Urinary bladder (tissue), 4 donors: ENCODE data around the gene C19orf25. TPM values are rescaled to one million over a fixed set of nuclear protein-coding genes. Genes with fewer than 3 reads are reported as not detected.

ENCODE experiments used
- DNase-seq: peaks from one replicate; pipeline ENCODE4 v3.0.0-alpha.2; 2015; ENCODE audit errors: extremely low spot score
- H3K27ac ChIP-seq: one replicate; pipeline ENCODE4 v1.5.1; 2013; ENCODE audit warnings: low read depth, mild to moderate bottlenecking, moderate library complexity
- H3K36me3 ChIP-seq: one replicate; pipeline ENCODE4 v1.6.1; 2013; ENCODE audit warnings: mild to moderate bottlenecking, moderate library complexity; ENCODE audit not compliant: insufficient read depth
- H3K4me1 ChIP-seq: one replicate; pipeline ENCODE4 v1.6.1; 2013; ENCODE audit warnings: mild to moderate bottlenecking, moderate library complexity; ENCODE audit not compliant: insufficient read depth
- H3K4me3 ChIP-seq: one replicate; pipeline ENCODE4 v1.5.1; 2013; ENCODE audit warnings: low read depth, low read length
- WGBS: extraction: QIAGEN DNeasy Blood & Tissue Kit; methylation state at CpG from one replicate; pipeline ENCODE4 v1.1.7; 2013; 5-methylcytosine and 5-hydroxymethylcytosine counted together
- polyA plus RNA-seq: library from polyadenylated mRNA; stranded (reverse); fragments of 200-250 nt; gene quantifications from one replicate; pipeline ENCODE4 v1.2.3, GENCODE V29; 2013
- total RNA-seq: library from RNA; depleted of rRNA; stranded (reverse); fragments of >200 nt; gene quantifications from one replicate; pipeline ENCODE4 v1.2.3, GENCODE V29; 2014
- donor health status: healthy with polysubstance abuse.
- donor health status: healthy.

Gene C19orf25
- 15.0 TPM for total RNA-seq
- 40.5 TPM for polyA plus RNA-seq

DNA sequence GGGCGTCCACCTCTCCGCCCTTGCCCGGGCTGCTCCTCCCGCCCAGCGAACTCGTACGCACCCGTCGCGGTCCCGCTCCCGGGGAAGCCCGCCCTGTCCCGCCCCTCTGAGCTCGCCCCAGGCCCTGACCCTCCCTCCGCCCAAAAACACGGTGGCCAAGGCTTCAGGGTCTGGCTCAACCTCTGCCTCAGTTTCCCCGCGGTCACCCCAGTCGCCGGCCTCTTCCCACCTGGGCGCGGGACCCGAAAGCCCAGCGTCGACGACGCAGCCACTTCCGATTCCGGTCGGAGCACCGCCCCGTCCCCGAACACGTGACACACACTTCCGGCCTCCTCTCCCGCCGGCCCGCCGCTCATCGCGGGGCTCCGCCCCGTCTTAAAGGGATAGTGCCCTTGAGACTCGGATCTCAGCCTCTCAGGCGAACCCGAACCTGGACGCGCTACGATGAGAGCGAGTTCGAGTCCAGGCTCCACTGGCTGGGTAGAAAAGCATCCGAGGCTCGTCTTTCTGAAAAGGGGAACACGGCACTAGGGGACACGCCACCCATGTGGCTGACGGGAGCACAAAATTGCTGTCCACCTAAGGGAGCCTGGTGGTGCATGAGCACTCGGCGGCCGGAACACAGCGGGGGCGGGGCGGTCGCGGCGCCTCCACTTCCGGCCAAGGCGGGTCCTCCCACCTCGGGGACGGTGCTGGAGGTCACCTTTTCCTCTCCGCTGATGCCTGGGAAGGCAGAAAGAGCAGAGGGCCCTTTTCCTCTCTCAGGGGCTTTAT is at the start of gene C19orf25:
TSS of gene C19orf25 (minus strand) at position 282 of the 774 bp plus-strand sequence. CDS start 312 bp downstream, outside the sequence.
- under 1% methylated on average over 71 of the region's 71 CpGs for WGBS
- peak; percentile 74 for DNase-seq
- Histone ChIP-seq H3K4me3 (peak within 1 kb of the TSS; percentile 96), H3K36me3 (no peaks in the 10 kb centered on the region), H3K27ac (no peak within 1 kb of the TSS), H3K4me1 (no peaks in the 10 kb centered on the region)

DNA sequence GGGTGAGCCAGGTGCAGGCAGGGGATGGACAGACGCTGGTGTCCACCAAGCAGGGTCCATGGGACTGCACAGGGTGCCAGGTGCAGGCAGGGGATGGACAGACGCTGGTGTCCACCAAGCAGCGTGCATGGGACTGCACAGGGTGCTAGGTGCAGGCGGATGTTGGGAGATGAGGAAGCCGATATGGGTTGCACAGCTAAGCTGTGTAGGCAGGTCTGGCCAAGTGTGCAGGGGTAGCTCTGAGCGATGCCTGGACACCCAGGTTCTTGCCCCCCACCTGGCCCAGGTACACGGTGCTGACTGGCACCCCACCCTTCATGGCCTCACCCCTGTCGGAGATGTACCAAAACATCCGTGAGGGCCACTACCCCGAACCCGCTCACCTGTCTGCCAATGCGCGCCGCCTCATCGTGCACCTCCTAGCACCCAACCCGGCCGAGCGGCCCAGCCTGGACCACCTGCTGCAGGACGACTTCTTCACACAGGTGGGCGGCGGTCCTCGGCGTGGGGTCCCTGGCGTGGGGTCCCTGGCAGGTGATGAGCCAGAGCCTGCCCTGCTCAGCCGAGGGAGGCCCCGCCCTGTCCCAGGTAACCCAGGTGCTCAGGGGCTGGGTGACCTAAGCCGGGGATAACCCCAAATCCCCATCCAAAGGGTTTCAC is 48.8 kb upstream of the C19orf25 start:
- no peak for DNase-seq
- Histone ChIP-seq H3K27ac (no peak overlapping the region), H3K4me3 (no peak overlapping the region), H3K4me1 (no peaks in the 10 kb centered on the region), H3K36me3 (no peaks in the 10 kb centered on the region)
- WGBS: 84% methylated on average over 27 of the region's 27 CpGs

DNA sequence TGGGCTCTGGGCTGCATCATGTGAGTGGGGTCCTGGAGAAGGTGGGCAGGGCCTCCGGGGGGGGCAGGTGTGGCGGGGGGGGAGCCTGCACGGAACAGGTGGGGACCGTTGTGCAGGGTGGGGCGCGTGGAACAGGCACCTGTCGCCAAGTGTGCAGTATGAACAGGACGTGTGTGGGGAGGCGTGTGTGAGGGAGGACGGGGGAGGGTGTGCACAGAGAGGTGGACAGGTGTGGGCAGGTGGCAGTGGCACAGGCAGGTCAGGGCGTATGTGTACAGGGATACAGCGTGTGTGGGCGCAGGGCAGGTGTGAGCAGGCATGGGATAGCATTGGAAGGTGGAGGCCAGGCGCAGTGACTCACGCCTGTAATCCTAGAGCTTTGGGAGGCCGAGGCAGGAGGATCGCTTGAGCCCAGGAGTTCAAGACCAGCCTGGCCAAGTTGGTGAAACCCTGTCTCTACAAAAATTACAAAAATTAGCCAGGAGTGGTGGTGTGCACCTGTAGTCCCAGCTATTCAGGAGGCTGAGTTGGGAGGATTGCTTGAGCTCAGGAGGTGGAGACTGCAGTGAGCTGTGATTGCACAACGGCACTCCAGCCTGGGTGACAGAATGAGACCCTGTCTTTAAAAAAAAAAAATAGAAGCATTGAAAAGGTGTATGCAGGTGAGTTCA is 48.1 kb upstream of the C19orf25 start:
- 80% methylated on average over 18 of the region's 18 CpGs for WGBS
- DNase-seq: no peak

DNA sequence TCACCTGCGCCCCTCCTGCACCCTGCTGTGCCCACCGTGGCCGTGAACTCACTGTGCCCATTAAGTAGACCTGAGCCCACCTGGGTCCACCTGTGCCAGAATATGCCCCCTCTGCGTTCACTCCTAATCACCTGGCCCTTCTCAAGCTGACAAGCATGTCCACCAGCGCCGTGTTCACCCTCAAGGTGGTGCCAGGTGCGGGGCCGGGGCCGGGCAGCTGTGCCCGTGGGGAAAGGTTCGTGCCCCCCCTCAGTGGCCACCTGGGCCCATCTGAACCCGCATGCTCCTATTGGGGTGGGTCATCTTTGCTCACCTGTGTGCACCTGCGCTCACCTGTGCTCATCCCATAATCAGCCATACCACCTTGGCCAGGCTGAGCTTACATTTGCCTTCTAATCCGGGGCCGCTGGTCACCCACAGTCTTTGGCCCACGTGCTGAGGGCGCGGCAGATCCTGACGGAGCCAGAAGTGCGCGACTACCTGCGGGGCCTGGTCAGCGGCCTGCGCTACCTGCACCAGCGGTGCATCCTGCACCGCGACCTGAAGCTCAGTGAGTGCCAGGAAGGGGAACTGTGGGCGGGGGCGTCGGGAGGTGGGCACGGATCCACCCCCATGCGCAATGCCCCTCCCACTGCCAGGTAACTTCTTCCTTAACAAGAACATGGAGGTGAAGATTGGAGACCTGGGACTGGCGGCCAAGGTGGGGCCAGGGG is 47.2 kb upstream of the C19orf25 start:
- H3K4me3 ChIP-seq: no peak overlapping the region
- no peak overlapping the region for H3K27ac ChIP-seq
- H3K4me1 ChIP-seq: no peaks in the 10 kb centered on the region
- DNase-seq: no peak
- 82% methylated on average over 33 of the region's 33 CpGs for WGBS
- no peaks in the 10 kb centered on the region for H3K36me3 ChIP-seq

More for the DNA sequence above, 48.1 kb upstream of the C19orf25 start:
- H3K4me3 ChIP-seq: no peak overlapping the region
- H3K27ac ChIP-seq: no peak overlapping the region
- H3K4me1 ChIP-seq: no peaks in the 10 kb centered on the region
- H3K36me3 ChIP-seq: no peaks in the 10 kb centered on the region

DNA sequence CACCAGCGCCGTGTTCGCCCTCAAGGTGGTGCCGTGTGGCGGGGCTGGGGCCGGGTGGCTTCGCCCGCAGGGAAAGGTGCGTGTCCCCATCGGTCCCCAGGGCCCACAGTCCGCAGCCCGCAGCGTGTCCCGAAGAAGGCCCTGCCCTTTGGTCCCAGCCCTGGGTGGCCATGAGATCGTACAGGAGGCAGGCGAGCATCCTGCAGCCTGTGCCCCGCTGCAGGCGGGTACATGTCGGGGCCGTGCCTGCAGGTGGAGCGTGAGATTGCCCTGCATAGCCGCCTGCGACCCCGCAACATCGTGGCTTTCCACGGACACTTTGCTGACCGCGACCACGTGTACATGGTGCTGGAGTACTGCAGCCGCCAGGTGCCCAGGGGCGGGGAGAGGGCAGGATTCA is 46.3 kb upstream of the C19orf25 start:
- DNase-seq: no peak
- Histone ChIP-seq H3K4me1 (no peaks in the 10 kb centered on the region), H3K36me3 (no peaks in the 10 kb centered on the region), H3K27ac (no peak overlapping the region), H3K4me3 (no peak overlapping the region)
- 68% methylated on average over 31 of the region's 31 CpGs for WGBS

DNA sequence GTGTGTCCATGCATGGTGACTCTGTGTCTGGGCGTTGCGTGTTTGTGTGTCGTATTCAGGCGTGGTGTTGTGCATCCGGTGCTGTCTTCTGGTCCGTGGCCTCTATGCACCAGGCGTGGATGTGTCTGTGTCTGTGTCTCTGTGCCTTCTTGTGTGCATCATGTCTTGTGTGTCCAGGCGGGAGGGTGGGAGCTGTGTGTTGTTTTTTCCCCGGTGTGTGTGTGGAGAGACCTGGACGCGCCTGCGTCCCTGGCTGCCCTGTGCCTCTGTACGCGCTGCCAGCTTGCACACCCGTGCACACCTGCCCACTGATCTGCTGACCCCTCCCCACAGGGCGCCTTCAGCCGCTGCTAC is 45.9 kb upstream of the C19orf25 start:
- 65% methylated on average over 17 of the region's 17 CpGs for WGBS
- H3K4me3 ChIP-seq: no peak overlapping the region
- DNase-seq: no peak
- H3K36me3 ChIP-seq: no peaks in the 10 kb centered on the region
- H3K27ac ChIP-seq: no peak overlapping the region
- H3K4me1 ChIP-seq: no peaks in the 10 kb centered on the region

DNA sequence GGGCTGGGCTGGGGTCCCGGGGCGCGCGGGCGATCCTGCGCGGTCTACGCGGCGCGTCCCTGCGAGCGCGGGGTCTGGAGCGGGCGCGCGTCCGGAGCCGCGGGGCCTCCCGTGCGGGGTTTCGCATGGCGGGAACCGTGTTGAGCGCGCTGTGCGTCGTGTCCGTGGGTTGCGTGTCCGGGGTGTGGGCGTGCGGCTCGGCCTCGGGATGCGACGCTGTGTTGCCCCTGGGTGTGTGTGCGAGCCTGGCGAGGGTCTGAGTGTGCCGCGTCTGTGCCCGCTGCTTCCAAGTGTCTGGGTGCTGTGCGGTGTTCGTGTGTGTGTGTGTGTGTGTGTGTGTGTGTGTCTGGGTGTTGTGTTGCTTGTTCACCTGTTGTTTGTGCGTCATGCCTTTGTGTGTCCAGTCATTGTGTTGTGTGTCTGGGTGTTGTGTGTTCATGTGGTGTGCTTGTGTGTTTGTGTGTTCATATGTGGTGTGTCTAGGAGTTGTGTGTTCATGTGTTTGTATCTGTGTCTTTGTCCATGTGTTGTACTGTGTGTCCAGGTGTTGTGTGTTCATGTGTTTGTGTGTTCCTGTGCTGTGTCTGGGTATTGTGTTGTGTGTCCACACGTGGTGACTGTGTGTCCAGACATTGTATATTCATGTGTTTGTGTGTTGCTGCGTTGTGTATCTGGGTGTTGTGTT is 45.4 kb upstream of the C19orf25 start:
- Histone ChIP-seq H3K27ac (no peak overlapping the region), H3K4me1 (no peaks in the 10 kb centered on the region), H3K4me3 (peak overlapping the region; percentile 25), H3K36me3 (no peaks in the 10 kb centered on the region)
- DNase-seq: no peak
- 9% methylated on average over 49 of the region's 49 CpGs for whole genome bisulfite sequencing

DNA sequence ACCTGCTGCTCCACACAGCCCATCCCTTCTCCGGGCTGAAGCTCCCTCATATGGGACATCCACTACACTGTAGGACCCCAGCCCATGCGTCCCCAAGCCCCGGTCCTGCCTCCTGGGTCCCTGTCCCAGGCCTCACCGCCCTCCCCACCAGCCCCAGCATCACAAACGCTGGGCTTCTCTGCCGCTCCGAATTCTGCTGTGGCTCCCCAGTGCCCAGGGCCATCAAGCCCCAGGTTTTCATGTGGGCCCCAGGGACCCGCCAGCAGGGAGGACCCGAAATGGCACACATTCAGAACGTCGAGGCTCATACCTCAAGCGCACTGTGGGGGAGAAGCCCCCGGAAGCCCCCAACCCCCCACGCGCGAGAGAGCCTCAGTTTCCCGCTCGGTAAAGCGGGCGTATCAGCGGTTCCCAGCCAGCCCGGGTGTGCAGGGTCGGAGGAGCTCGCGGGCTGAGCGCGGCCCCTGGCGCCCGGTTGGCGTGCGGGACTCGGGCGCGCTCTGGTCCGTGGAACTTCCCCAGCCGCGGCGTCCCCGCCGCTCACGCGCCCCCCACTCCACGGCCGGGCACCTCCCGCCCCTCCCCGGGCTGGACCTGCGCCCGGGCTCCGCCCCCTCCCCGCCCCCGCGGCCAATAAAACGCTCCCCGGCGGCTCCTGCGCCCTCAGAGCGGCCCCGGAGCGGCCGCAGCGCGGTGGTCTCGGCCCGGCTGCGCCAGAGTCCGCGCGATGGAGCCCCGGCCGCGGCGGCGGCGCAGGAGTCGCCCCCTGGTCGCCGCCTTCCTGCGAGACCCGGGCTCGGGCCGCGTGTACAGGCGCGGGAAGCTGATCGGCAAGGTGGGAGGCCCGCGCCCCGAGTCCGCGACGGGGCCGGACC is 44.6 kb upstream of the C19orf25 start, which contains the start of gene PLK5:
TSS of gene PLK5 (plus strand) at position 666 of the 875 bp plus-strand sequence. CDS start 2,920 bp downstream, outside the sequence.
- 8% methylated on average over 92 of the region's 92 CpGs for WGBS
- peak within 1 kb of the TSS; percentile 25 for H3K4me3 ChIP-seq

DNA sequence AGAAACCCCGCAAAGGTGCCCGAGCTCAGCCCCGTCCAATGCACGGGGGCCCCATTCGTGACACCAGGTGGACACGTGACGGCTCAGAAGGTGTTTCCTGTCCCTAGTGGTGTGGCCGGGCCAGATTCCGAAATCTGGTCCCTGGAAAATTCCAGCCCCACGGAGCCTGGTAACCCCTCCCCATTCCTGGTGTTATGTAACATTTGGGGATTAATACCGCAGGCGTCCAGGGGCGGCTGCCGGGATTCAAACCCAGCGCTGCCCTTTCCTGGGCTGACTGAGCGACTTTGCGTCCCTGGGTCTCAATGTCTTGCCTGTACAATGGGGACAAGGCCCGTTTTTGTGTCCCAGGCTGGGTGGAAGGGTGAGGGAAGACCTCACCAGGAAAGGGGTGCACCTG is 43.8 kb upstream of the C19orf25 start:
- WGBS: 67% methylated on average over 18 of the region's 18 CpGs
- Histone ChIP-seq H3K36me3 (no peaks in the 10 kb centered on the region), H3K4me3 (no peak overlapping the region), H3K27ac (no peak overlapping the region), H3K4me1 (no peaks in the 10 kb centered on the region)
- no peak for DNase-seq

More for the DNA sequence above, 44.6 kb upstream of the C19orf25 start, which contains the start of gene PLK5:
- H3K36me3 ChIP-seq: no peaks in the 10 kb centered on the region
- H3K4me1 ChIP-seq: no peaks in the 10 kb centered on the region
- no peak within 1 kb of the TSS for H3K27ac ChIP-seq
- DNase-seq: no peak

DNA sequence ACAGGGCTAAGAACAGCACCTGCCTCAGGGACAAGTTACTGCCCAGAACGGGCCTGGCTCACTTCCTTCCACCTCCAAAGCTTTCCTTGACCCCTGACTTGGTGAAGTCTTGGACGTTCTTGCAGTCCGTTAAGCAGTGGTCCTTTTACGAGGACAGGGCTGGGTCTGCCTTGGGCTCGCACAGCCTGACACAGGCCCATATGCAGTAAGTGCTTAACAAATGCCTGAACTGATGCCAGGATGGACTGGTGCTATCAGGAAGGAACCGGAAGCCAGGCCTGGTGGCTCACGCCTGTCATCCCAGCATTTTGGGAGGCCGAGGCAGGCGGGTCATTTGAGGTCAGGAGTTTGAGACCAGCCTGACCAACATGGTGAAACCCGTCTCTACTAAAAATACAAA is 43.0 kb upstream of the C19orf25 start:
- DNase-seq: no peak
- H3K4me3 ChIP-seq: no peak overlapping the region
- no peak overlapping the region for H3K27ac ChIP-seq
- 52% methylated on average over 10 of the region's 10 CpGs for WGBS
- H3K4me1 ChIP-seq: no peaks in the 10 kb centered on the region
- H3K36me3 ChIP-seq: no peaks in the 10 kb centered on the region

DNA sequence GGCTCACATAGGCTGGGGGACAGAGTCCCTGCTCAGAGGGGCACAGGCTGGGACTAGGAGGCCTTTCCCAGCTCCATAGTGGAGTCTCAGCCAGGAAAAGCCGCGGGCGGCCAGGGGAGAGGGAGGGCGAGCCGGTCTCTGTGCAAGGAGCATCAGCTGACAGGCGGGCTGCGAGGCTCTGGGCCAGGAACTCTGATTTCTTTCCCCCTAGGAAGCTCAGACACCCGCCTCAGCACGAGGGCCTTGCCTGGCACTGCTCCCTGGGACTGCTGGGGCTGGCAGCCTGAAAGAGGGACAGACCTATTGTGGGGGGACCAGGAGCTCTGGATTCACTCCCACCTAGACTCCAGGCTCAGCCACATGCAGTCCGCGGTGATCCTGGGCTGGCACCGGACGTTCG is 42.6 kb upstream of the C19orf25 start:
- H3K27ac ChIP-seq: no peak overlapping the region
- H3K4me3 ChIP-seq: no peak overlapping the region
- H3K36me3 ChIP-seq: no peaks in the 10 kb centered on the region
- DNase-seq: no peak
- H3K4me1 ChIP-seq: no peaks in the 10 kb centered on the region
- 30% methylated on average over 14 of the region's 14 CpGs for WGBS

DNA sequence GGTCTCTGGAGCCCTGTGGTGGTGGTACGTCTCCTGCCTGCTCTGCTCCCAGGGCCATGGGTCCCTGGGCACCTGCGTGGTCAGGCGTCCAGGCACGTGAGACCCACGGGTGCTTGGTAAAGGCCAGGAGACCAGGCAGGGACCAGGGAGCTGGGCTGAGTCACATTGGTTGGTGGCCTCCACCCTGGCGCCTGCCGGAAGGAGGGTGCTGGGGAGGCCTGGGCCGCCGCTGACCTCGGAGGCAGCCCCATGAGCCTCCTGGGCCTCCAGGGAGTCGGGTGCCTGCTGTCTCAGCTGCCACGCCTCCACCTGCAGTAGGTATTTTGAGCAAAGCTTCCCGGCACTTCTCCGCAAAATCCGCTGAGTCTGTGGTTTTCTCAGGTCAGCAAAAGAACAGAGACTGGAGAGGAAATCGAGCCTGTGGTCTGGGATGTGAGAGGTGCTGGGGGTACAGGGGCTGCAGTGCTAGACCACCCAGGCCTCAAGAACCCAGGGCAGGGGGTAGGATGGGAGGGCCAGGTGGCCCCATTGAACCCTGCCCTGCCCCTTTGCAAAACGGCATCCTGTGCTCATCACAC is 41.3 kb upstream of the C19orf25 start:
- Histone ChIP-seq H3K36me3 (no peaks in the 10 kb centered on the region), H3K4me1 (no peaks in the 10 kb centered on the region), H3K4me3 (no peak overlapping the region), H3K27ac (no peak overlapping the region)
- 81% methylated on average over 17 of the region's 17 CpGs for WGBS
- no peak for DNase-seq
